ENCODE results near the gene NEDD8. TPM values are rescaled to one million over a fixed set of nuclear protein-coding genes. Genes with fewer than 3 reads are reported as not detected.

Gene NEDD8
- total and polyA plus RNA-seq, 7 experiments from 2014 or later: 73.5 to 340 (median 127) TPM

DNA sequence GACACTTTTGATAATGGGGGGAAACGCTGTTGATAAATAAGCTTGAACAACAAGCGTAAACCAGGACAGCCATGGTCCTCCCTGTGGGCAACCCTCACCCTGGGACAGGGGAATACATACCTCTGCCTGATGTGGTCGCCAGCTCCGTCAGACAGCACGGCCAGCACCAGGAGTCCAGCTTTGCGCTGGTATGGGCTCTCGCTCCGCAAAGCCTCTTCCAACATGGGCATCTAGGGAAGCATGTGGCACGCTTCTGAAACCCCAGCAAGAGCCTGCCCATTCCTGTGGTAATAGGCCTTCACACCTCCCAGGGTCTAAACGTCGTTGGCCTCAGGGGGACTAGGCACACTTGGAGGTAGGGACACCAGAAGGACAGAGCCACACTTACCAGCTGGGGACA lies 46.4 kb downstream of the NEDD8 start:
- Mint-ChIP-seq H3K4me3 (peak overlapping the region in 1 of 10 donors; percentile 21), H3K9me3 (peaks cover 0 to 4% (median 0%) of the 10 kb centered on the region in 11 donors), H3K36me3 (peaks cover 0 to 15% (median 4%) of the 10 kb centered on the region in 5 donors), H3K27ac (peak overlapping the region in 2 of 9 donors; percentile 67 to 71), H3K27me3 (no peaks in the 10 kb centered on the region), H3K4me1 (peaks cover 12 to 36% (median 29%) of the 10 kb centered on the region in 7 donors)
- intact Hi-C loops (cut with micrococcal nuclease): no loop called here
- no peak overlapping the region for H3K27ac ChIP-seq (ENCODE audit: low read depth, low read length)
- POLR2A ChIA-PET: interaction anchor here (0.6 to 2.2 kb wide), 10 partner anchors 9 to 114 kb away, joined by 3 to 9 read pairs (median 4); partner anchors contain the start of genes CHMP4A, DHRS1, IRF9 and NOP9
- peaks cover 15 to 16% of the 10 kb centered on the region in 2 donors for H3K4me1 ChIP-seq (ENCODE audit: control insufficient read depth in 2 of 2, insufficient read depth in 2 of 2, low read length in 2 of 2)
- no peak for DNase-seq
- CTCF ChIA-PET: interaction anchor here (1.1 to 1.4 kb wide), 3 partner anchors 21 to 77 kb away, joined by 3 to 4 read pairs (median 3); partner anchors contain the start of gene IRF9
- H3K27me3 ChIP-seq (ENCODE audit: control insufficient read depth in 2 of 2, insufficient read depth in 2 of 2, low read length in 2 of 2): no peaks in the 10 kb centered on the region
- H3K9me3 ChIP-seq (ENCODE audit: control insufficient read depth in 2 of 3, low read length in 3 of 3): no peaks in the 10 kb centered on the region
- no peak for ATAC-seq
- H3K36me3 ChIP-seq (ENCODE audit: control insufficient read depth in 2 of 3, insufficient read depth in 3 of 3, low read length in 3 of 3): peaks cover 0 to 59% (median 10%) of the 10 kb centered on the region in 3 experiments
- no peak overlapping the region for H3K4me3 ChIP-seq (ENCODE audit: low read length)

DNA sequence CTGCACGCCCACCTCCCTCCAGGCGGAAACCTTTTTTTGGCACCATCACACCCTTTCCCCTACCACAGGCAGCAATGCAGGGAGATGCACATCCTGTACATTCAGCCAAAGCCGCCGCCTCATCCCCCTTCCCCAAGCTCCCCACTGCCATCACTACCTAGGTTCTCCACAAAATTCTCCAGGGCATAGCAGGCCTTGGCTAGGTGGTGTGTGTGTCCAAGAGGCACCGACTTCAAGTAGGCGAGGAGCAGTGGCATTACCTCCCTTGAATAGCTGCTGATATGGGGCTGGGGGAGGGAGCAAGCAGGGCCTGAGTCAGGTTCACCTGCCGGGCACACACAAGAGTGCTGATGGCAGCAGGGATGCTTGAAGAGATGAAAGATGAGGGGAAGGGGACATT lies 47.1 kb downstream of the NEDD8 start:
- H3K9me3 ChIP-seq (ENCODE audit: control insufficient read depth in 2 of 3, low read length in 3 of 3): no peaks in the 10 kb centered on the region
- H3K27me3 Mint-ChIP-seq: no peaks in the 10 kb centered on the region
- peaks cover 0 to 66% (median 10%) of the 10 kb centered on the region in 3 experiments for H3K36me3 ChIP-seq (ENCODE audit: control insufficient read depth in 2 of 3, insufficient read depth in 3 of 3, low read length in 3 of 3)
- H3K27ac ChIP-seq (ENCODE audit: low read depth, low read length): no peak overlapping the region
- H3K27ac Mint-ChIP-seq: peak overlapping the region in 1 of 9 donors; percentile 65
- ChIA-PET CTCF (interaction anchor here (1.3 to 1.4 kb wide), 2 partner anchors 20 to 76 kb away, joined by 3 to 4 read pairs; no protein-coding TSS in a partner anchor), POLR2A (interaction anchor here (0.7 to 2.2 kb wide), 8 partner anchors 9 to 58 kb away, joined by 3 to 9 read pairs (median 3); partner anchors contain the start of genes CHMP4A, IRF9 and TINF2)
- peak overlapping the region in 1 of 10 donors; percentile 38 for H3K4me3 Mint-ChIP-seq
- no peak for DNase-seq
- ATAC-seq: no peak
- H3K9me3 Mint-ChIP-seq: peaks cover 0 to 4% (median 0%) of the 10 kb centered on the region in 11 donors
- intact Hi-C loops (cut with micrococcal nuclease): no loop called here
- peaks cover 15 to 16% of the 10 kb centered on the region in 2 donors for H3K4me1 ChIP-seq (ENCODE audit: control insufficient read depth in 2 of 2, insufficient read depth in 2 of 2, low read length in 2 of 2)
- H3K36me3 Mint-ChIP-seq: peaks cover 0 to 17% (median 4%) of the 10 kb centered on the region in 5 donors
- no peaks in the 10 kb centered on the region for H3K27me3 ChIP-seq (ENCODE audit: control insufficient read depth in 2 of 2, insufficient read depth in 2 of 2, low read length in 2 of 2)
- H3K4me3 ChIP-seq (ENCODE audit: low read length): no peak overlapping the region
- peaks cover 12 to 33% (median 27%) of the 10 kb centered on the region in 7 donors for H3K4me1 Mint-ChIP-seq

DNA sequence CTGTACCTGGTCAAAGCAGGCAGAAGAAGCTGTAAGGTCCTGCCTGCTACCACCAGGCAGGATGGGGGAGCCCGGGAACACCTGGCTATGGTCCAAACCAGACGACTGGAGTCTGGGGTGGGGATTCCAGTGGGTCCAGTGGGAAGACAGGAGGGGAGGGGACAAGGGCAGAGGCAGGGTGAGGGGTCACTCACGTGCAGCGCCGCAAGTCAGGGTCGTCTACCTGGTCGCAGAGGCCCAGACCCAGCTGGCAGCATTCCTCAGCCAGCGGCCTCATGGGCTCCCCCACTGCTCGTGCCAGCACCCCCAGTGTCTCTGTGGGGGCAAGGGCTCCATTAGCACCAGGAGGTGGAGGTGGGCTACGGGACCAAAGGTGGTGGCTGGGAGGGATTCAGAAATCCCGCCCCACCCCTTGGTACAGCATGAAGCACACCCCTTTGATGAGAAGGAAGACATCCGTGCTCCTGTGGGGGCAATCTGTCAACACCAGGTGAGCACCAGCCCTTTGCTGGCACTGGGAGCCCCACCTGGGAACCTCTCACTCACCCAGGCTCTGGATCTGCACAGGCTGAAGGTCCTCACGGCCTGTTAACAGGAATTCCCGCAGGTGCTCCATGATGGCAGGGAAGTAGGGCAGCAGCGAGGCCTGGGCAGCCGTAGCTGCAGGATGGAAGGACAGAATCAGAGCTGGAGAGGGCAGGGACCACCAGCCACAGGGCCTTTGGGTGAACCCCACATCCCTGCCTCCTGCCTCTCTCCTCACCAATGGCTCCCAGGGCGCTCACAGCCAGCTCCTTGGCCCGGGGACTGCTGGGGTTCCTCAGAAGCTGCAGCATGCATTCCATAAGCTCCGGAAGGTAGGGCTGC lies 47.8 kb downstream of the NEDD8 start:
- Histone ChIP-seq H3K36me3 (ENCODE audit: control insufficient read depth in 2 of 3, insufficient read depth in 3 of 3, low read length in 3 of 3) (peaks cover 0 to 73% (median 10%) of the 10 kb centered on the region in 3 experiments), H3K9me3 (ENCODE audit: control insufficient read depth in 2 of 3, low read length in 3 of 3) (no peaks in the 10 kb centered on the region), H3K4me1 (ENCODE audit: control insufficient read depth in 2 of 2, insufficient read depth in 2 of 2, low read length in 2 of 2) (peaks cover 15% of the 10 kb centered on the region in 2 donors), H3K27me3 (ENCODE audit: control insufficient read depth in 2 of 2, insufficient read depth in 2 of 2, low read length in 2 of 2) (no peaks in the 10 kb centered on the region), H3K27ac (ENCODE audit: low read depth, low read length) (no peak overlapping the region), H3K4me3 (ENCODE audit: low read length) (no peak overlapping the region)
- ChIA-PET CTCF (interaction anchor here (1.3 to 1.4 kb wide), 2 partner anchors 19 to 75 kb away, joined by 3 to 4 read pairs; no protein-coding TSS in a partner anchor), POLR2A (interaction anchor here (0.7 to 2.2 kb wide), 8 partner anchors 9 to 70 kb away, joined by 3 to 9 read pairs (median 3); partner anchors contain the start of genes DCAF11, IRF9 and TINF2)
- Mint-ChIP-seq H3K4me1 (peaks cover 10 to 29% (median 22%) of the 10 kb centered on the region in 7 donors), H3K36me3 (peaks cover 0 to 18% (median 4%) of the 10 kb centered on the region in 5 donors), H3K27me3 (no peaks in the 10 kb centered on the region), H3K4me3 (no peak overlapping the region), H3K27ac (peak overlapping the region in 2 of 9 donors; percentile 32 to 69), H3K9me3 (peaks cover 0 to 4% (median 0%) of the 10 kb centered on the region in 11 donors)
- ATAC-seq (no peak), DNase-seq (peak in 1 of 9 donors; percentile 26)
- intact Hi-C loops (cut with micrococcal nuclease): no loop called here

DNA sequence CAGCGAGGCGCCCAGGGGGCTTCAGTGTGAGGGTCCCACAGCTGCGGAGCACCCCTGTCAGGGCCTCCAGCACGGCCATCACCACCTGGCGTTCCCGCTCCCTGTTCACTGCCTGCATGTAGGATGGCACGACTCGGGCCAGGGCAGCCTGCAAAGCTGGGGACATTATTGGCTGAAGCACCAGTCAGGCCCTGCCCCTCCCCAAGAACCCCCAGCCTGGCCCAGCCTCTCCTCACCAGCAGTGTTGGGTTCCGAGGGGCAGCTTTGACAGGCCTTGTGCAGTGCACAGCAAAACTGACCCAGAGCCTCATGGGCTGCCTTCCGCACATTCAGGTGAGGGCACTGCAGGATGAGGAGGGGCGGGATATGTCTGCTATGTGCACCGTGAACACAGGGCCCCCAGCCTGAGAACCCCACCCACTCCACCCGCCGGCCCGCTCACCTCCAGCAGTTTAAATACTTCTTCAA lies 49.1 kb downstream of the NEDD8 start:
- Mint-ChIP-seq H3K27me3 (no peaks in the 10 kb centered on the region), H3K27ac (peak overlapping the region in 3 of 9 donors; percentile 67 to 82 (median 69)), H3K9me3 (peaks cover 0 to 4% (median 0%) of the 10 kb centered on the region in 11 donors), H3K4me3 (no peak overlapping the region), H3K4me1 (peaks cover 5 to 21% (median 13%) of the 10 kb centered on the region in 7 donors), H3K36me3 (peaks cover 0 to 23% (median 4%) of the 10 kb centered on the region in 5 donors)
- no peaks in the 10 kb centered on the region for H3K27me3 ChIP-seq (ENCODE audit: control insufficient read depth in 2 of 2, insufficient read depth in 2 of 2, low read length in 2 of 2)
- intact Hi-C loops (cut with micrococcal nuclease): no loop called here
- DNase-seq (no peak), ATAC-seq (no peak)
- ChIA-PET CTCF (interaction anchor here (0.6 kb wide), 1 partner anchor 43 kb away, joined by 3 read pairs; no protein-coding TSS in a partner anchor), POLR2A (interaction anchor here (1.0 kb wide), 1 partner anchor 10 kb away, joined by 3 read pairs; no protein-coding TSS in a partner anchor)
- H3K27ac ChIP-seq (ENCODE audit: low read depth, low read length): no peak overlapping the region
- no peak overlapping the region for H3K4me3 ChIP-seq (ENCODE audit: low read length)
- peaks cover 0 to 86% (median 16%) of the 10 kb centered on the region in 3 experiments for H3K36me3 ChIP-seq (ENCODE audit: control insufficient read depth in 2 of 3, insufficient read depth in 3 of 3, low read length in 3 of 3)
- peaks cover 9 to 13% of the 10 kb centered on the region in 2 donors for H3K4me1 ChIP-seq (ENCODE audit: control insufficient read depth in 2 of 2, insufficient read depth in 2 of 2, low read length in 2 of 2)
- no peaks in the 10 kb centered on the region for H3K9me3 ChIP-seq (ENCODE audit: control insufficient read depth in 2 of 3, low read length in 3 of 3)

DNA sequence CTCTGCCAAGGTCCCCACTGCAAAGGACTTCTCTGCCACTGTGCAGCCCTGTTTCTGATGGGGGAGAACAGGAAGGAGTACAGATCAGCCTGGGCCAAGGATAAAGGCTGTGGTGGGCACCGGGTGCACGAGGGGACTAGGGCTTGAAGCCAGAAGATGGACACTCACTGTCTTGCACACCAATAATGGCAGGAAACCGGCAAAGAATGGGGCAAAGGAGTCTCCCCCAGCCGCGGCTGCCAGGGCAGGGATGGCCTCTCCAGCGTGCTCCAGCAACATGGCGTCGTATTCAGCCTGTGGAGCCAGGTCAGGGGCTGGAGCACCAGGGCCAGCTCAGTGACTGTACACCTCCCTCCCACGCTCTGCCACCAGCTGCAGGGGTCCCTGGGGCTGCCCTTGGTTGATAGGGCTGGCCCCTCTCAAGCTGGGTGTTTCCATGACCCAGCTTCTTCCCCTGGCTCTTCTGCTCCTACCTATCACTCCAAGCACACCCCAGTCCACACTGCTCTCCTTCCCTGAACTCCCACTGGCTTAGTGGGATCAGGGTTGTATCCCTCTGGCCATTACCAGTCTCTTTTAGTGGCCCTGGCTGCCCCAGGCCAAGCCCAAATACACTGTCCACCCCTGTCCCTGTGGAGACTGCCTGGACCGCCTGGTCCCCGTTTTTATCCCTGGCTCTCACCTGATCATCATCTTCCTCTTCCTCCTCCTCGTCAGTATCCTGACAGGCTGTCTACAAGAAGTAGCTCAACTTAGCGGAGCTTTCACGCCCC lies 49.9 kb downstream of the NEDD8 start:
- Histone ChIP-seq H3K4me1 (ENCODE audit: control insufficient read depth in 2 of 2, insufficient read depth in 2 of 2, low read length in 2 of 2) (peaks cover 1 to 6% of the 10 kb centered on the region in 2 donors), H3K27me3 (ENCODE audit: control insufficient read depth in 2 of 2, insufficient read depth in 2 of 2, low read length in 2 of 2) (no peaks in the 10 kb centered on the region), H3K36me3 (ENCODE audit: control insufficient read depth in 2 of 3, insufficient read depth in 3 of 3, low read length in 3 of 3) (peaks cover 0 to 94% (median 18%) of the 10 kb centered on the region in 3 experiments), H3K4me3 (ENCODE audit: low read length) (no peak overlapping the region), H3K27ac (ENCODE audit: low read depth, low read length) (no peak overlapping the region), H3K9me3 (ENCODE audit: control insufficient read depth in 2 of 3, low read length in 3 of 3) (no peaks in the 10 kb centered on the region)
- Mint-ChIP-seq H3K27ac (peak overlapping the region in 6 of 9 donors; percentile 5 to 82 (median 26)), H3K27me3 (no peaks in the 10 kb centered on the region), H3K9me3 (peaks cover 0 to 4% (median 0%) of the 10 kb centered on the region in 11 donors), H3K4me1 (peaks cover 4 to 15% (median 5%) of the 10 kb centered on the region in 7 donors), H3K36me3 (peaks cover 0 to 28% (median 4%) of the 10 kb centered on the region in 5 donors), H3K4me3 (no peak overlapping the region)
- intact Hi-C loops (cut with micrococcal nuclease): no loop called here
- ATAC-seq: peak; percentile 6
- DNase-seq: no peak
- ChIA-PET CTCF (no interaction called here), POLR2A (interaction anchor here (0.9 to 1.4 kb wide), 3 partner anchors 9 to 22 kb away, joined by 3 to 5 read pairs (median 3); partner anchors contain the start of genes IRF9 and TM9SF1)

All from naive thymus-derived CD4-positive, alpha-beta T cell (primary cell).